HepG2 (cell line): ENCODE results near the gene POLR3K.

Experiments
- TF ChIP-seq, protein P1 (sequence below): IDR thresholded peaks from 2 replicates; pipeline ENCODE4 v1.6.1; 2016; ENCODE audit warnings: missing biosample characterization, missing genetic modification reagents, low read depth
- TF ChIP-seq, protein P2 (sequence below): sonication (generic); formaldehyde crosslinking; IDR thresholded peaks from 2 replicates; pipeline ENCODE4 v1.4.0; 2020; ENCODE audit warnings: missing genetic modification reagents

DNA sequence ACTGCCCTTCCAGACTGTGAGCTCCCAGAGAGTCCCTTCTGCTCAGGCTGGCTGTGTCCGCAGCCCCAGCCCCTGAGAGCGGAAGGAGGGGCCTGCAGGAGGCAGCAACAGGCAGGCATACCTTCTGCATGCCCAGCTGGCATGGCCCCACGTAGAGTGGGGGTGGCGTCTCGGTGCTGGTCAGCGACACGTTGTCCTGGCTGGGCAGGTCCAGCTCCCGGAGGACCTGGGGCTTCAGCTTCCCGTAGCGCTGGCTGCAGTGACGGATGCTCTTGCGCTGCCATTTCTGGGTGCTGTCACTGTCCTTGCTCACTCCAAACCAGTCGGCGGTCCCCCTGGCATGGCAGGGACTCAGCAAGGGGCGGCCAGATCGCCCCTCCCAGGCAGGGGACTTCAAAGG is 10.1 kb upstream of the POLR3K start:
- TF ChIP-seq, protein P1, sequence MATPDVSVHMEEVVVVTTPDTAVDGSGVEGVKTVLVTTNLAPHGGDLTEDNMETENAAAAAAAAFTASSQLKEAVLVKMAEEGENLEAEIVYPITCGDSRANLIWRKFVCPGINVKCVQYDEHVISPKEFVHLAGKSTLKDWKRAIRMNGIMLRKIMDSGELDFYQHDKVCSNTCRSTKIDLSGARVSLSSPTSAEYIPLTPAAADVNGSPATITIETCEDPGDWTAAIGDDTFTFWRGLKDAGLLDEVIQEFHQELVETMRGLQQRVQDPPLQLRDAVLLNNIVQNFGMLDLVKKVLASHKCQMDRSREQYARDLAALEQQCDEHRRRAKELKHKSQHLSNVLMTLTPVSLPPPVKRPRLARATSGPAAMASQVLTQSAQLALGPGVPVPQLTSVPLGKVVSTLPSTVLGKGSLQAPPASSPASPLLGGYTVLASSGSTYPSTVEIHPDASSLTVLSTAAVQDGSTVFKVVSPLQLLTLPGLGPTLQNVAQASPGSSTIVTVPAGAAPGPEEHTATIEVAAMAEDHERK (CRISPR knock-in tag): no peak
- TF ChIP-seq, protein P2, sequence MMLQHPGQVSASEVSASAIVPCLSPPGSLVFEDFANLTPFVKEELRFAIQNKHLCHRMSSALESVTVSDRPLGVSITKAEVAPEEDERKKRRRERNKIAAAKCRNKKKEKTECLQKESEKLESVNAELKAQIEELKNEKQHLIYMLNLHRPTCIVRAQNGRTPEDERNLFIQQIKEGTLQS (CRISPR knock-in tag): no peak
